ENCODE measurements around the gene AHR. TPM values are rescaled to one million over a fixed set of nuclear protein-coding genes. Genes with fewer than 3 reads are reported as not detected.

The AHR gene
- total and polyA plus RNA-seq, 2 donors (not counting 3 experiments of a cell fraction or from before 2014, with no cell fraction given): 4.8 to 31.8 TPM

- CTCF ChIA-PET: no interaction called here
- no peaks in the 10 kb centered on the region for H3K4me1 ChIP-seq (ENCODE audit: control insufficient read depth, extremely low read depth, insufficient read depth, low read length)
- no peaks in the 10 kb centered on the region for H3K9me1 ChIP-seq (replicated peaks; ENCODE audit: control insufficient read depth, extremely low read depth, insufficient read depth, low read length)
- H3K4me3 ChIP-seq (replicated peaks in 1 of 3; ENCODE audit: insufficient read depth in 1 of 3, low read depth in 1 of 3, low read length in 3 of 3): no peak overlapping the region
- DNase-seq (ENCODE audit: low read depth, low spot score) (no peak), FAIRE-seq (no peak)
- BruUV-seq (replicated peaks): no TSS peak
- H3K79me2 ChIP-seq (ENCODE audit: control insufficient read depth, insufficient read depth, low read length): no peaks in the 10 kb centered on the region
- H3K27ac ChIP-seq (ENCODE audit: insufficient read depth, low read depth, low read length): no peak overlapping the region
- intact Hi-C loops (cut with micrococcal nuclease): no loop called here
- no peak overlapping the region for H3K4me2 ChIP-seq (ENCODE audit: insufficient read depth, low read length)
- POLR2A ChIA-PET: no interaction called here
- no peak overlapping the region for H3K9ac ChIP-seq (replicated peaks; ENCODE audit: extremely low read depth, insufficient read depth, low read length)
- TF ChIP-seq MYC (IDR thresholded peaks at IDR 0.05; ENCODE audit: low read depth, low read length) (no peak), CTCF (IDR thresholded peaks at IDR 0.05; ENCODE audit: extremely low read depth in 1 of 2, insufficient read depth in 1 of 2, low read depth in 1 of 2, low read length in 2 of 2) (no peak), POLR2AphosphoS5 (IDR thresholded peaks at IDR 0.05; ENCODE audit: insufficient read depth, low read depth, low read length) (no peak), EZH2 (IDR thresholded peaks at IDR 0.05; ENCODE audit: borderline replicate concordance, low read depth, low read length, severe bottlenecking) (no peak), FOS (IDR thresholded peaks at IDR 0.05; ENCODE audit: borderline replicate concordance, insufficient read depth, low read length) (no peak), POLR2A (IDR thresholded peaks at IDR 0.05; ENCODE audit: low read depth, low read length) (no peak), JUN (IDR thresholded peaks at IDR 0.05; ENCODE audit: borderline replicate concordance, insufficient read depth, insufficient read length, low read depth) (no peak), MAX (IDR thresholded peaks at IDR 0.05; ENCODE audit: insufficient read depth, insufficient read length) (no peak), GATA2 (IDR thresholded peaks at IDR 0.05; ENCODE audit: insufficient read depth, insufficient read length, low read depth, low read length) (no peak)
- H2AFZ ChIP-seq (ENCODE audit: low read depth, low read length): no peak overlapping the region
- H4K20me1 ChIP-seq (replicated peaks; ENCODE audit: control insufficient read depth, extremely low read depth, insufficient read depth, low read length): no peaks in the 10 kb centered on the region
- no peaks in the 10 kb centered on the region for H3K27me3 ChIP-seq (ENCODE audit: control insufficient read depth in 2 of 2, insufficient read depth in 2 of 2, low read length in 2 of 2)
- H3K9me3 ChIP-seq (replicated peaks; ENCODE audit: control insufficient read depth, insufficient read depth, low read length): no peaks in the 10 kb centered on the region
- dilution Hi-C loops (cut with MboI; ENCODE audit: extremely low pct_ligation_motif_present, low sequenced_read_pairs): no loop called here
- H3K36me3 ChIP-seq (ENCODE audit: control insufficient read depth in 2 of 2, extremely low read depth in 1 of 2, insufficient read depth in 2 of 2, low read length in 2 of 2): no peaks in the 10 kb centered on the region
These were observed 66.2 kb downstream of the AHR start for GRCh38 chr7:17364671-17365070.

Data from endothelial cell of umbilical vein (primary cell).